ENCODE data around the gene TAF5L.
"Not testable (repeated sequence)": the region's sequence is repeated elsewhere in the genome, so short reads cannot be mapped to it uniquely, and the experiment has no call there.

TAF5L gene

GRCh38 chr1:229559336-229559801 lies 66.6 kb downstream of the TAF5L start:
- H2BK12ac ChIP-seq (ENCODE audit: low read length); H2AK5ac ChIP-seq (ENCODE audit: low read depth, low read length); H3K14ac ChIP-seq (ENCODE audit: low read length); H3K9me3 ChIP-seq (replicated peaks in 1 of 2; ENCODE audit: control insufficient read depth in 2 of 2, insufficient read depth in 1 of 2, low read depth in 1 of 2, low read length in 2 of 2); H3K18ac ChIP-seq (ENCODE audit: low read length); H3K36me3 ChIP-seq (replicated peaks in 1 of 2; ENCODE audit: control insufficient read depth in 2 of 2, insufficient read depth in 2 of 2, low read length in 2 of 2); H3K23ac ChIP-seq (ENCODE audit: low read depth, low read length, poor library complexity); H2BK5ac ChIP-seq (ENCODE audit: low read length); H4K91ac ChIP-seq (ENCODE audit: low read depth, low read length, poor library complexity); H2BK120ac ChIP-seq (ENCODE audit: low read depth, low read length); H3K27me3 ChIP-seq (ENCODE audit: control insufficient read depth in 3 of 3, insufficient read depth in 3 of 3, low read depth in 1 of 3, low read length in 3 of 3); H3K27ac ChIP-seq (replicated peaks; ENCODE audit: low read length); H3K79me1 ChIP-seq (ENCODE audit: low read depth, low read length); H4K8ac ChIP-seq (ENCODE audit: low read depth, low read length); H2BK15ac ChIP-seq (ENCODE audit: low read length); H3K4ac ChIP-seq (ENCODE audit: low read length); DNase-seq (ENCODE audit: low spot score): not testable (repeated sequence)
- peak overlapping the region; percentile 83 for H3K9ac ChIP-seq (ENCODE audit: low read depth, low read length, poor library complexity)
- peaks cover 10 to 14% of the 10 kb centered on the region in 2 donors for H3K4me1 ChIP-seq (ENCODE audit: control insufficient read depth in 2 of 2, insufficient read depth in 1 of 2, low read depth in 1 of 2, low read length in 2 of 2)
- WGBS, 2 donors (ENCODE audit: extremely low coverage in 2 of 2, insufficient read length in 2 of 2, insufficient replicate concordance in 1 of 2): no CpG with 5 or more reads among the region's 20 CpGs
- H3K4me3 ChIP-seq (ENCODE audit: low read length in 2 of 2): peak overlapping the region; percentile 70 to 76
- H2AFZ ChIP-seq (ENCODE audit: low read length): peak overlapping the region; percentile 89
- H3K4me2 ChIP-seq (ENCODE audit: insufficient read depth, low read length, poor library complexity, severe bottlenecking): peak overlapping the region; percentile 78

- peak within 1 kb of the TSS; percentile 76 to 96 for H3K4me3 ChIP-seq (ENCODE audit: low read length in 2 of 2)
Measured at GRCh38 chr1:229558460-229559335, 67.2 kb downstream of the TAF5L start, which contains the start of gene ABCB10. Gene ABCB10, minus strand, starts transcription at chr1:229558707. Its CDS starts 55 bp downstream, at chr1:229558652.

GRCh38 chr1:229557913-229558414 lies 68.0 kb downstream of the TAF5L start:
- Histone ChIP-seq H3K9ac (ENCODE audit: low read depth, low read length, poor library complexity) (peak overlapping the region; percentile 82), H3K4ac (ENCODE audit: low read length) (no peak overlapping the region), H2BK15ac (ENCODE audit: low read length) (no peak overlapping the region), H3K23ac (ENCODE audit: low read depth, low read length, poor library complexity) (no peak overlapping the region), H3K18ac (ENCODE audit: low read length) (peak overlapping the region; percentile 96), H2AFZ (ENCODE audit: low read length) (peak overlapping the region; percentile 89), H2BK120ac (ENCODE audit: low read depth, low read length) (no peak overlapping the region), H3K14ac (ENCODE audit: low read length) (no peak overlapping the region), H3K27me3 (ENCODE audit: control insufficient read depth in 3 of 3, insufficient read depth in 3 of 3, low read depth in 1 of 3, low read length in 3 of 3) (no peaks in the 10 kb centered on the region), H2BK5ac (ENCODE audit: low read length) (peak overlapping the region; percentile 92), H3K4me3 (ENCODE audit: low read length in 2 of 2) (peak overlapping the region; percentile 76 to 96), H3K36me3 (replicated peaks in 1 of 2; ENCODE audit: control insufficient read depth in 2 of 2, insufficient read depth in 2 of 2, low read length in 2 of 2) (peaks cover 0 to 6% of the 10 kb centered on the region in 2 donors), H4K8ac (ENCODE audit: low read depth, low read length) (no peak overlapping the region), H3K4me1 (ENCODE audit: control insufficient read depth in 2 of 2, insufficient read depth in 1 of 2, low read depth in 1 of 2, low read length in 2 of 2) (peaks cover 3 to 14% of the 10 kb centered on the region in 2 donors), H2AK5ac (ENCODE audit: low read depth, low read length) (no peak overlapping the region), H3K4me2 (ENCODE audit: insufficient read depth, low read length, poor library complexity, severe bottlenecking) (peak overlapping the region; percentile 59), H2BK12ac (ENCODE audit: low read length) (no peak overlapping the region), H4K91ac (ENCODE audit: low read depth, low read length, poor library complexity) (no peak overlapping the region), H3K9me3 (replicated peaks in 1 of 2; ENCODE audit: control insufficient read depth in 2 of 2, insufficient read depth in 1 of 2, low read depth in 1 of 2, low read length in 2 of 2) (no peaks in the 10 kb centered on the region), H3K27ac (replicated peaks; ENCODE audit: low read length) (peak overlapping the region; percentile 89), H3K79me1 (ENCODE audit: low read depth, low read length) (no peaks in the 10 kb centered on the region)
- peak; percentile 33 for DNase-seq (ENCODE audit: low spot score)
- WGBS, 2 donors (ENCODE audit: extremely low coverage in 2 of 2, insufficient read length in 2 of 2, insufficient replicate concordance in 1 of 2): no CpG with 5 or more reads among the region's 59 CpGs

More at GRCh38 chr1:229558460-229559335, 67.2 kb downstream of the TAF5L start, which contains the start of gene ABCB10:
- peak within 1 kb of the TSS; percentile 89 for H2AFZ ChIP-seq (ENCODE audit: low read length)
- peak within 1 kb of the TSS; percentile 89 for H3K27ac ChIP-seq (replicated peaks; ENCODE audit: low read length)
- peak within 1 kb of the TSS; percentile 98 for H3K14ac ChIP-seq (ENCODE audit: low read length)
- no peak within 1 kb of the TSS for H2AK5ac ChIP-seq (ENCODE audit: low read depth, low read length)
- H3K27me3 ChIP-seq (ENCODE audit: control insufficient read depth in 3 of 3, insufficient read depth in 3 of 3, low read depth in 1 of 3, low read length in 3 of 3): no peaks in the 10 kb centered on the region
- H3K4me2 ChIP-seq (ENCODE audit: insufficient read depth, low read length, poor library complexity, severe bottlenecking): peak within 1 kb of the TSS; percentile 78
- H3K18ac ChIP-seq (ENCODE audit: low read length): peak within 1 kb of the TSS; percentile 96
- H3K4ac ChIP-seq (ENCODE audit: low read length): no peak within 1 kb of the TSS
- H2BK120ac ChIP-seq (ENCODE audit: low read depth, low read length): peak within 1 kb of the TSS; percentile 27
- peak within 1 kb of the TSS; percentile 94 for H3K9ac ChIP-seq (ENCODE audit: low read depth, low read length, poor library complexity)
- H3K23ac ChIP-seq (ENCODE audit: low read depth, low read length, poor library complexity): peak within 1 kb of the TSS; percentile 95
- H3K79me1 ChIP-seq (ENCODE audit: low read depth, low read length): no peaks in the 10 kb centered on the region
- no CpG with 5 or more reads among the region's 109 CpGs for WGBS, 2 donors (ENCODE audit: extremely low coverage in 2 of 2, insufficient read length in 2 of 2, insufficient replicate concordance in 1 of 2)
- peaks cover 0 to 6% of the 10 kb centered on the region in 2 donors for H3K36me3 ChIP-seq (replicated peaks in 1 of 2; ENCODE audit: control insufficient read depth in 2 of 2, insufficient read depth in 2 of 2, low read length in 2 of 2)
- peak; percentile 98 for DNase-seq (ENCODE audit: low spot score)
- peak within 1 kb of the TSS; percentile 92 for H2BK5ac ChIP-seq (ENCODE audit: low read length)
- peak within 1 kb of the TSS; percentile 84 for H2BK15ac ChIP-seq (ENCODE audit: low read length)
- H2BK12ac ChIP-seq (ENCODE audit: low read length): no peak within 1 kb of the TSS
- no peak within 1 kb of the TSS for H4K91ac ChIP-seq (ENCODE audit: low read depth, low read length, poor library complexity)
- H3K9me3 ChIP-seq (replicated peaks in 1 of 2; ENCODE audit: control insufficient read depth in 2 of 2, insufficient read depth in 1 of 2, low read depth in 1 of 2, low read length in 2 of 2): no peaks in the 10 kb centered on the region
- no peak within 1 kb of the TSS for H4K8ac ChIP-seq (ENCODE audit: low read depth, low read length)
- H3K4me1 ChIP-seq (ENCODE audit: control insufficient read depth in 2 of 2, insufficient read depth in 1 of 2, low read depth in 1 of 2, low read length in 2 of 2): peaks cover 9 to 14% of the 10 kb centered on the region in 2 donors

Data from neuronal stem cell (in vitro differentiated cells).